HFF-Myc (cell line): Measurements from ENCODE around the gene ADK.

Source experiments
- DNase-seq: peaks from one replicate; pipeline ENCODE4 v3.0.0-alpha.2; 2011; ENCODE audit warnings: low read depth; ENCODE audit errors: extremely low read depth
- H3K4me3 ChIP-seq: replicated peaks from 2 replicates; pipeline ENCODE4 v1.5.1; 2011; ENCODE audit warnings: low read depth, mild to moderate bottlenecking, control low read depth, low read length
- CTCF ChIP-seq: IDR thresholded peaks from 2 replicates; pipeline ENCODE4 v1.5.1; 2012; ENCODE audit warnings: mild to moderate bottlenecking, low read depth, low read length, control low read depth; ENCODE audit errors: missing control alignments

The ADK gene

DNA sequence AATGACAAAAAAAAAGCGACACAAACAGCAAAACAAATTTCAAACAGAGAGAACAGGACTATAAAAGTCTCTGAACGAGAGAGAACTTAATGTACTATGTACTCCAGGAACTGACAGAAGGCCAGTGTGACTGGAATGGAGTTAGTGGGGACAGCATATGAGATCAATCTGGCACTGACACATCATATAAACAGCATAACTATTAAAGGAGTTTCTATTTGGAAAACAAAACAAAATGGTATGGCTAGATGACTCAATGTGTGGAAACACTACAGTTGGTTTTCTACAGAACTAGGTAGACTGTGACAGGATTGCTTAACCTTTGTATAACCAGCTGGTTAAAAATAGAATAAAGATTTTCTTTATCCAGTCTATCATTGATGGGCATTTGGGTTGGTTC is 442.4 kb downstream of the ADK start:
- DNase-seq = peak; percentile 32
- no peak overlapping the region for H3K4me3 ChIP-seq
- no peak for TF ChIP-seq CTCF

- no peak for TF ChIP-seq CTCF
- no peak overlapping the region for H3K4me3 ChIP-seq
- DNase-seq = no peak
These were observed 445.7 kb downstream of the ADK start for GRCh38 chr10:74596713-74597112.

DNA sequence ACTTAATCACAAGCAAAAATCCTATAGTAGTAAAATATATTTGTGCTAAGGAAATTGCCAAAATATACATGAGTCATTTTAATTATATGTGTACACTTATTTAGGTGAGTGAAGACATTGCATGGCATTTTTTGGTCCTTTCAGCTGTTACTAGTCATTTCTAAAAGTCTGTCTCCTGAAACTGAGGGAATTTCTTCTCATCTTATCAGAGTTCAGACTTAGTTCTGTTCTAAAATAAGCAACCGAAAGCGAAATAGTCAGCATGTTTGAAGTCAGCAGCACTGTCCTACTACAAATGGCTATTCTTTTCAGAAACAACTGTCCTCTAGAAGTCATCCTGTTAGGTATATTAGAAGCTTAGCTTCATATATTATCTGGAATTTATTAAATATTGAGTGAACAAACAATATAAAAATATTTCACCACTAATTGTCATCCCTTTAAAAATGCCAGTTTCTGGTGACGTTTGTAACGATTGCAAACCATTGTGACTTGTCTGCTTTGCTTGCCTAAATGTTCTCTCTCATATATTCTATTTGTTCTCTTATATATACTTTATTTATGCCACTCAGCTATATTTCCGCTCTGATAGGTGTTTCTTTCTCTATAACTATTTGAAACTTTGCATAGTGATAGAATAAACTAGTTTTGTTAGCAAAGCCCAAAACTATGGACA is 448.0 kb downstream of the ADK start:
- DNase-seq = no peak
- no peak overlapping the region for H3K4me3 ChIP-seq
- TF ChIP-seq CTCF = no peak

DNA sequence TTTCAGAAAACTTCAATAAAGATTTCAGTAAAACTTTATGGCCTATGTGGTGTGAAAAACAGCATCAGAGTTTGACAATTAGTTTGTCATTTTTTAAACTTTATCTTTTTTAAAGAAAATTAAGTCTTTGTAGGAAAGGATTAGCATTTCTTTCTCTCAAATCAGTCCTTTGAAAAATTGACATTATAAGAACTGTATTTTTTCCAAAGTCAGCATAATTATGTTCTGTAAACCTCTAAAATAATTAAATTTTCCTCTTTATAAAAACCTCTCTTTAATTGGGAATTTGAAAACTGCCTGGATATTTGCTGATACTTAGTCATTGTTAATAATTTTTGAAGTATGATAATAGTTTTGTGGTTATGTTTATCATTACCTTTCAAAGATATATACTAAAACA is 448.7 kb downstream of the ADK start:
- no peak overlapping the region for H3K4me3 ChIP-seq
- no peak for DNase-seq
- TF ChIP-seq CTCF = no peak

- TF ChIP-seq CTCF = no peak
- H3K4me3 ChIP-seq = no peak overlapping the region
- DNase-seq = no peak
These were observed 449.1 kb downstream of the ADK start for GRCh38 chr10:74600170-74600569.

GRCh38 chr10:74602576-74602975 is 451.6 kb downstream of the ADK start:
- DNase-seq = no peak
- H3K4me3 ChIP-seq = no peak overlapping the region
- TF ChIP-seq CTCF = no peak

- no peak for TF ChIP-seq CTCF
- no peak overlapping the region for H3K4me3 ChIP-seq
- DNase-seq = no peak
These were observed 459.3 kb downstream of the ADK start for GRCh38 chr10:74610299-74610698.
